H7 (cell line): ENCODE data around the gene TEX19. TPM values are rescaled to one million over a fixed set of nuclear protein-coding genes. Genes with fewer than 3 reads are reported as not detected.

Source experiments
- DNase-seq: peaks from one replicate; pipeline ENCODE4 v3.0.0; 2012
- H3K27me3 ChIP-seq: 2 replicates; pipeline ENCODE4 v1.6.0; 2011; ENCODE audit warnings: mild to moderate bottlenecking, low read length; ENCODE audit not compliant: control insufficient read depth, insufficient read depth
- H3K36me3 ChIP-seq: replicated peaks from 2 replicates; pipeline ENCODE4 v1.5.1; 2011; ENCODE audit warnings: low read length; ENCODE audit not compliant: control insufficient read depth, insufficient read depth
- H3K4me3 ChIP-seq: 2 replicates; pipeline ENCODE4 v1.5.1; 2011; ENCODE audit warnings: low read depth, mild to moderate bottlenecking, control low read depth, low read length, moderate library complexity; ENCODE audit not compliant: insufficient read depth
- total RNA-seq: library from RNA; depleted of rRNA; stranded (reverse); fragments of >200 nt; shearing (Covaris generic); gene quantifications from 2 replicates; pipeline ENCODE4 v1.2.3, GENCODE V29; 2014

The TEX19 gene
- total RNA-seq, 1 experiment from 2014 or later, result 1.1 TPM

DNA sequence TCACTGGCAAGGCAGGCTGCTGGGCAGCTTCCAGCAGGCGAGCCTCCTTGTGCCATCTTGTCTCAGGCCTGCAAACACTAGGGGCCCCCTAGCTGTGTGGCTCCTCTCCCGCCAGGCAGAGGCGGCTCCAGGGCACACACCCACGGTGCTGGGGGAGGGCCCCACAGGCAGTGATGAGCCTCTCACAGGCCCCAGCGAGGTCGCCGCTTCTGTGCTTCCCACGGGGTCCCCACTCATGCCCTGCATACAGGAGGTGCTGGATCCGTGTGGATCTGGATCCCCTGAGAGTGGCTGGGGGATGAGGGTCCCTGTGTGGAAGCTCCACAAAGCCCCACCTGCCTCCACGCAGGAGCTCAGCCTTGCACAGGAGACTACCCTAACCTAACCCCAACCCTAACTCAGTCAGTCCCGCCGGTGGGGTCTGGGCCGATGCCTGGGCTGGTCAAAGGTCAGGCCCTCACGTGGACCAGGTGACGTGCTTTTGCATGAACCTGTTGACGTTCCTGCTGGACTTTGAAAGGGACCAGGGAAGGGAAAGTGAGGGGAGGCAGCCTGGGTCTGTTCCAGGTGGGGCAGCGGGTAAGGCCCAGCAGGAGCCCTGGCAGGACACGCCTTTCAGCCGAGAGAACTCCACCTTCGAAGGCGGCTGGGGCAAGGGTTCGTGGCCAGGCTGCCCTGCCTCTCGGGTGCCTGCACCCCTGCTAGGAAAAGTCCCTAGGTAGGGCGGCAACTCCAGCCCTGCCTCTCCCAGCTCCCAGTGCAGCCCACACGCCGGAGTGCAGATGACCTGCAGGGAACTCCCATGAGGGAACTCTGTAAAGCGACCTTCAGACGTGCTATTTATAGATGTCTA lies 30.7 kb upstream of the TEX19 start:
- Histone ChIP-seq H3K36me3 (no peaks in the 10 kb centered on the region), H3K4me3 (no peak overlapping the region), H3K27me3 (peaks cover 14% of the 10 kb centered on the region)
- DNase-seq, result peak; percentile 84

DNA sequence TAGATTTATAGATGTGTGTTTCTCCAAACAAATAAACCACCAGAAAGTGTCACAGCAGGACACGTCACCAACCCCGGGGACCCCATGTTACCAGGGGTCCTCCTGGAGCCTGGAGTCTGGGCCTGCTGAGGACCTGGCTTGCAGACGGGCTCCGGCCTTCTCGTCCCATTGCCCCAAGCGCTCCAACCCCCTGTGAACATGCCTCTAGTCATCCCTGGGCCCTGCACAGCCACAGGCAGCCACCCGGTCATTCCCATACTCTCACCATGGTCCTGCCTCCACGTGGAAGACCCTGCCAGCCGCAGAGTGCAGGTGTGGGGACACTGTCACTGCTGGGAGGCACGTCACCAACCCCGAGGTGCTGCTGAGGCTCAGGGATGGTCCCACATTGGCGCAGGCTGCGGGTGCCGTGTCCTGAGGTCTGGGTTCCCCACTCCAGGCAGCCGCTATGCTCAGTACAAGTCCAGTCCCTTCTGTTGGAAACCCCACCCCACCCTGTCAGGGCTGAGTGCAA lies 30.0 kb upstream of the TEX19 start:
- DNase-seq, result no peak
- no peak overlapping the region for H3K4me3 ChIP-seq
- peaks cover 21% of the 10 kb centered on the region for H3K27me3 ChIP-seq
- H3K36me3 ChIP-seq, result no peaks in the 10 kb centered on the region

DNA sequence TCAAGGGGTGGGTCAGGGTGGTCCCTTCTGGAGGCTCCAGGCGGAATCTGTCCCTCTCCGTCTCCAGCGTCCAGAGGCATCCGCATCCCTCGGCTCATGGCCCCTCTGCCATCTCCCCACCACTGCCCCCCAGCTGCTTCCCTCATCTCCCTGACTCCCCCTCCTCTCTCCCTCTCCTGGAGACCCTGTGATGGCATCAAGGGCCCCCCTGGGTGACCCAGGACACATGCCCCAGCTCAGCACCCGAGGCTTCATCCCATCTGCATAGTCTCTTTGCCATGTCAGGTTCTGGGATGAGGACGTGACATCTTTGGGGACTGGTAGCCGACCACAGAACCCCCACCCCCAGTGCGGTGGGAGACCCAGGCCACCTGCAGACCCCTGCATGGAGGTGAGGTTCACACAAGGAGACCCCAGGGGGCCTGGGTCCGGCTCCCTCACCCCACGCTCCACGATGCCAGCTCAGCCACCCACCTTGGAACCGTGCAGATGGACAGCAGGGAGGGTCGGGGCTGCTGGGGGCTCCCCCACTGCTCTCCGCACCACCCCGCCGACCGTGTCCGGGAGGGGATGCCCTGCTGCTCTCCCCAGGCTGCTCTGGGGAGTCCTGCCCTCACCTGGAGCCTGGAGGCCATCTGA lies 29.2 kb upstream of the TEX19 start:
- H3K27me3 ChIP-seq, result peaks cover 28% of the 10 kb centered on the region
- no peaks in the 10 kb centered on the region for H3K36me3 ChIP-seq
- DNase-seq, result no peak
- no peak overlapping the region for H3K4me3 ChIP-seq

DNA sequence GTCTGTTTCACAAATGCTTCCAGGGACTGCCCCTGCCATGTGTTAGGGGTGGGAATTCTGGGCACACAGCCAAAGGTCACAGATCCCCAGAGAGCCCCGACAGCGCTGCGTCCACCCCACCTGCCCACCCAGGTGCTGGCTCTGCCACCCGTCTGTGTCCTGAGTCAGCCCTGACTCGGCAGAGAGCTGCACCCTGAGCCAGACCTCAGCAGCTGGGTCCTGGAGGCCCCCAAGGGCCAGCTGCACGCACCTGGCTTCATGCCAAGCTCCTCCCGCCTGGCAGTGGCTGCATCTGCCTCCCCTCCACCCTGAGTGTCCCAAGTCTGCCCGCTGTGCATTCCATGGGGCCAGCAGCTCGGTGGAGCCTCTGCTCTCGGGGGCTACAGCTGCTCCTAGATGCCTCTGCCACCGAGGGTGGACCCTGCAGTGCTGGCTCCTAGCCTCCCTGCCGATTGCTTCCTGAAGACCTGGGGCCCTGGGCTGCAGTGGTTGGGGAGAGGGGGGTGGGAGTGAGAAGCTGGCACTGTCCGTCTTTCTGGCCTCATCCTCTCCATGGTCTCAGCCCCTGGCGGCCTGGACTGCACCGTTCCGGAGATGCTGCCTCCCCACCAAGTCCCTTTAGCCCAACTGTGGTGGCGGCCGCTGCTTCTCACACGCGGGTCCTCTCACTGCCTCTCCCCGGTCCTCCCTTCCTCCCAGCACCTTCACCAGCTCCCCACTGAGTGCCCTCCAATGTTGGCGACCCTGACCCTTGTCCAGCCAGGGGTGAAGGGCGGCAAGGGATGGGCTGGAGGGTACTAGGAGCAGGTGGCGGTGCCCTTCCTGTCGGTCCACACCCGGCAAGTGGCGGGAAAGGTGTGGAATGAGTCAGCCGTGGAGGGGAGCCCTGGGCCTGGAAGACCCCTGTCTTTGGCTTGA lies 28.5 kb upstream of the TEX19 start:
- H3K27me3 ChIP-seq, result peaks cover 34% of the 10 kb centered on the region
- H3K36me3 ChIP-seq, result no peaks in the 10 kb centered on the region
- H3K4me3 ChIP-seq, result no peak overlapping the region
- peak; percentile 67 for DNase-seq

- Histone ChIP-seq H3K36me3 (no peaks in the 10 kb centered on the region), H3K4me3 (no peak overlapping the region), H3K27me3 (peaks cover 34% of the 10 kb centered on the region)
- DNase-seq, result no peak
These were observed 27.6 kb upstream of the TEX19 start for GRCh38 chr17:82331345-82331939.

- Histone ChIP-seq H3K36me3 (no peaks in the 10 kb centered on the region), H3K27me3 (peaks cover 34% of the 10 kb centered on the region), H3K4me3 (peak overlapping the region; percentile 26)
- DNase-seq, result peak; percentile 80
These were observed 26.3 kb upstream of the TEX19 start for GRCh38 chr17:82332669-82333278.

- Histone ChIP-seq H3K27me3 (peaks cover 34% of the 10 kb centered on the region), H3K36me3 (no peaks in the 10 kb centered on the region), H3K4me3 (peak within 1 kb of the TSS; percentile 31)
- peak; percentile 89 for DNase-seq
These were observed 25.5 kb upstream of the TEX19 start, which contains the start of gene SECTM1 for GRCh38 chr17:82333279-82334171. TSS of gene SECTM1 (minus strand) at chr17:82333766. CDS start at chr17:82327240, 6,526 bp downstream.

GRCh38 chr17:82334204-82334621 lies 24.8 kb upstream of the TEX19 start:
- Histone ChIP-seq H3K36me3 (no peaks in the 10 kb centered on the region), H3K27me3 (peaks cover 37% of the 10 kb centered on the region), H3K4me3 (no peak overlapping the region)
- no peak for DNase-seq

DNA sequence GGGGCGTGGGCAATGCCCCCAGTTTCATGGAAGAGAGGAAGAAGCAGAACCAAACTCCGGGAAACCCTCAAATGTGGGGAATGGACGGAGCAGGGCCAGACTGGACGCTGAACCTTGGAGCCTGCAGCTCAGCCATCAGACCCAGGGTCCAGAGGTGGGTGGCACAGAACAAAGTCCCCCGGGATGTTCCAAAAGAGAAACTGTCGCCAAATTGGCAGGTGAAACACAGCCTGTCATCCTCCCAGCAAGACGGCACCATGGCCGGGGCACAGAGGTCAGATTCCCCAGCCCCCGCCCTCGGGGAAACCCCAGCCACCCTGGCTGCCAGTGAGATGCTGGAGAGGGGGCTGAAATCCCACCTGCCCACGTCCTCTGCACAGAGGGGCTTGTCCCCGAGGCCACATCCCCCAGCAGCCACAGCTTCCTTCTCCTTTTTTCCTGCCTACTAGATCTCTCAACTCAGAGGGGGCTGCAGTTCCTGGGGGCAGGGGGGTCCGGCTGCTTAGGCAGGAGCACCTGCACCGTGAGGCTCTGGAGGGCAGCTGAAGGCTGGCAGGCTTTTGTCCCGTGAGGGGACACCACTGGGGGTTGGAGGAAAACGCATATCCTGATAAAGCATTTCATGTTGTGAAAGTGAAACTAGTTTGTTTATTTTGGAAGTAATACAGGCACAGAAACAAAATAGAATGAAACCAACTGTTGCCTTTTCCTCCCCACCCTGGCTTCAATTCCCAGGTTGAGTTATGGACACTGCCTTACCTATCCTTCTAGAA lies 24.2 kb upstream of the TEX19 start:
- no peak overlapping the region for H3K4me3 ChIP-seq
- peaks cover 38% of the 10 kb centered on the region for H3K27me3 ChIP-seq
- DNase-seq, result peak; percentile 72
- H3K36me3 ChIP-seq, result no peaks in the 10 kb centered on the region

- peak; percentile 74 for DNase-seq
- Histone ChIP-seq H3K36me3 (no peaks in the 10 kb centered on the region), H3K27me3 (peaks cover 17% of the 10 kb centered on the region), H3K4me3 (no peak overlapping the region)
These were observed 20.0 kb upstream of the TEX19 start for GRCh38 chr17:82338858-82339633.

DNA sequence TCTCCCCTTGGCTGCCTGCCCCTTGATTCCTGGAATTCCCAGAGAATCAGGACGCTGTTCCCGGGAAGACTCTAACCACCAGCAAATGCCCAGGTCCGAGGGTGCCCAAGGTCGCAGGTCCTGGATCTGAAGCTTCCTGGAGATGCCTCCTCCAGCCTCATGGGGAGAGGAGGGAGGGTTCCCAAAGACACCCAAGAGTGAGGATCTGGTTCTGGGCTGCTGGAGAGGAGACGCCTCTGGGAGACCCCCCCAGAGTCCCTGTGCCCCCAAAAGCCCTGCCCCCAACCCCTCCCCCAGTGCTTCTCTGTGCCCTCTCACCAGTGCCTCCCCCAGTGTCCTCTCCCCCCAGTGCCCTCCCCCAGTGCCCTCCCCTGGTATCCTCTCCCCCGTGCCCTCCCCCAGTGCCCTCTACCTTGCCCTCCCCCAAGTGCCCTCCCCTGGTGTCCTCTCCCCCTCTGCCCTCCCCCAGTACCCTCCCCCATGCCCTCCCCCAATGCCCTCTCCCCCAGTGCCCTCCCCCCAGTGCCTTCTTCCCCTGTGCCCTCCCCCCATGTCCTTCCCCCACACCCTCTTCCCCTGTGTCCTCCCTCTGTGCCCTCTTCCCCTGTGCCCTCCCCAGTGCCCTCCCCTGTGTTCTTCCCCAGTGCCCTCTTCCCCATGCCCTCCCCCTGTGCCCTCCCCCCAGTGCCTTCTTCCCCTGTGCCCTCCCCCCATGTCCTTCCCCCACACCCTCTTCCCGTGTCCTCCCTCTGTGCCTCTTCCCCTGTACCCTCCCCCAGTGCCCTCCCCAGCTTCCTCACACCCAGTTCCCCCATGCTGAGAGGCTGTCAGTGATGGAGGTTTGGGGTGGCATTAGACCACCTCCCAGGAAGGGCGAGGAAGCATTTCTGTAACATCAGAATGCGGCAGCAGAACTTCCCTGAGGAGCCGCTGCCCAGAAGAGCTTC lies 19.1 kb upstream of the TEX19 start:
- Histone ChIP-seq H3K36me3 (no peaks in the 10 kb centered on the region), H3K27me3 (peaks cover 10% of the 10 kb centered on the region), H3K4me3 (no peak overlapping the region)
- DNase-seq, result no peak
